ENCODE data around the gene SLC22A15. TPM values are rescaled to one million over a fixed set of nuclear protein-coding genes. Genes with fewer than 3 reads are reported as not detected.
"Not testable (repeated sequence)": the region's sequence is repeated elsewhere in the genome, so short reads cannot be mapped to it uniquely, and the experiment has no call there.

The SLC22A15 gene
- total RNA-seq, 1 donor from 2014 or later, result 5.3 TPM

- Mint-ChIP-seq H3K27me3 (peaks cover 3% of the 10 kb centered on the region), H3K27ac (no peak overlapping the region), H3K4me1 (ENCODE audit: low read depth) (peaks cover 4% of the 10 kb centered on the region), H3K36me3 (ENCODE audit: insufficient read depth) (no peaks in the 10 kb centered on the region), H3K9me3 (ENCODE audit: low read depth) (no peaks in the 10 kb centered on the region), H3K4me3 (ENCODE audit: low read depth) (no peak overlapping the region)
- no peak for TF ChIP-seq CTCF (IDR thresholded peaks at IDR 0.05; ENCODE audit: unreplicated experiment)
- DNase-seq (ENCODE audit: low spot score, unreplicated experiment), result no peak
These were observed 21.6 kb upstream of the SLC22A15 start for GRCh38 chr1:115954684-115955083.

GRCh38 chr1:115955228-115955627, 21.1 kb upstream of the SLC22A15 start:
- DNase-seq (ENCODE audit: low spot score, unreplicated experiment), result no peak
- Mint-ChIP-seq H3K4me3 (ENCODE audit: low read depth) (no peak overlapping the region), H3K9me3 (ENCODE audit: low read depth) (no peaks in the 10 kb centered on the region), H3K36me3 (ENCODE audit: insufficient read depth) (no peaks in the 10 kb centered on the region), H3K27me3 (peaks cover 3% of the 10 kb centered on the region), H3K4me1 (ENCODE audit: low read depth) (peaks cover 4% of the 10 kb centered on the region), H3K27ac (no peak overlapping the region)
- no peak for TF ChIP-seq CTCF (IDR thresholded peaks at IDR 0.05; ENCODE audit: unreplicated experiment)

DNA sequence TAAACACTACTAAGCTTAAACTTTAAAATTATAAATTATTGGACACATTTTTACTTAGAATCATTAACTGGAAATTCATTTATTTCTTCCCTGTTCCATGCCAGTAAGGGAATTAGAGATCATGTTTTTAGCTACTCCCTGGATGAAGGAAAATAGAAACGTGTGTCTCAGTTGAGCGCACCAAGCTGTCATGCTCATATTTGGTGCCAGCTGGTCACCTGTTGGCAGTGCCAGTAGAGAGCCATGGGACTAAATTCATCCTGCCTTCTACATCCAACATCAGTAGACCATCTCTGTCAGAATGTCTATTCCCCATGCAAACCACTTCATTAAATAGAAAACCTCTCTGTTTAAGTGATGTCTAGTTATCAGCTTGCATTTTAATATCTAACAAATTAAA, 17.4 kb upstream of the SLC22A15 start:
- peaks cover 3% of the 10 kb centered on the region for H3K27me3 Mint-ChIP-seq
- no peaks in the 10 kb centered on the region for H3K4me1 Mint-ChIP-seq (ENCODE audit: low read depth)
- H3K27ac Mint-ChIP-seq, result no peak overlapping the region
- no peaks in the 10 kb centered on the region for H3K36me3 Mint-ChIP-seq (ENCODE audit: insufficient read depth)
- TF ChIP-seq CTCF (IDR thresholded peaks at IDR 0.05; ENCODE audit: unreplicated experiment), result no peak
- no peak for DNase-seq (ENCODE audit: low spot score, unreplicated experiment)
- H3K4me3 Mint-ChIP-seq (ENCODE audit: low read depth), result no peak overlapping the region
- peaks cover 9% of the 10 kb centered on the region for H3K9me3 Mint-ChIP-seq (ENCODE audit: low read depth)

- no peak overlapping the region for H3K27ac Mint-ChIP-seq
- H3K27me3 Mint-ChIP-seq, result no peaks in the 10 kb centered on the region
- peak; percentile 17 for DNase-seq (ENCODE audit: low spot score, unreplicated experiment)
- TF ChIP-seq CTCF (IDR thresholded peaks at IDR 0.05; ENCODE audit: unreplicated experiment), result no peak
- peaks cover 14% of the 10 kb centered on the region for H3K9me3 Mint-ChIP-seq (ENCODE audit: low read depth)
- H3K36me3 Mint-ChIP-seq (ENCODE audit: insufficient read depth), result no peaks in the 10 kb centered on the region
- peaks cover 11% of the 10 kb centered on the region for H3K4me1 Mint-ChIP-seq (ENCODE audit: low read depth)
- no peak overlapping the region for H3K4me3 Mint-ChIP-seq (ENCODE audit: low read depth)
These were observed 6.8 kb upstream of the SLC22A15 start for GRCh38 chr1:115969509-115969908.

DNA sequence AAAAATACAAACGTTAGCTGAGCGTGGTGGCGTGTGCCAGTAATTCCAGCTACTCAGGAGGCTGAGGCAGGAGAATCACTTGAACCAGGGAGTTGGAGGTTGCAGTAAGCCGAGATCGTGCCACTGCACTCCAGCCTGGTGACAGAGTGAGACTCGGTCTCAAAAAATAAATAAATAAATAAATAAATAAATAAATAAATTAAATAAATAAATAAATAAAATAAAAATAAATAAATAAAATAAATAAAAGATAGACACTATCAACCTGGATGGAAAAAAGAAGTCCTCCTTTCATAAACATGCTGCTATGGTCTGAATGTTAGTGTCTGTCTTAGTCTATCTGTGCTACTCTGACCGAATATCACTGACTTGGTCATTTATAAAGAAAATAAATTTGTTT, 4.5 kb upstream of the SLC22A15 start:
- H3K27me3 Mint-ChIP-seq; H3K27ac Mint-ChIP-seq; H3K9me3 Mint-ChIP-seq (ENCODE audit: low read depth); H3K4me3 Mint-ChIP-seq (ENCODE audit: low read depth); DNase-seq (ENCODE audit: low spot score, unreplicated experiment); H3K36me3 Mint-ChIP-seq (ENCODE audit: insufficient read depth): not testable (repeated sequence)
- peaks cover 11% of the 10 kb centered on the region for H3K4me1 Mint-ChIP-seq (ENCODE audit: low read depth)

DNA sequence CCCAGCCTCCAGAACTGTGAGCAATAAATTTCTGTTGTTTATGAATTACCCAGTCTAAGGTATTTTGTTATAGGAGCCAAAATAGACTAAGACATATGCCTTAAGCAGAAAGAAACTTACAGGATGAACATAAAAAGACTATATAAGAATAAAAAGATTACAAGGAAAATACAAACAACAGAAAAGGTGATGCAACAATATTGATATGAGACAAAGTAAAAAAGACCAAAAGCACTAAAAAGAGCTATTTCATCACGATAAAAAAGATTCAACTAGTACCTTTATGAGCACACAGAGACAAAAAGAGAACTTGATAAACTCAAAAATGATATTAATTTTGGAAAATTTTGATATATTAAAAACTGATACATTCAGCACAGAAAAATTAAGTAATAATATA, 3.2 kb upstream of the SLC22A15 start:
- peaks cover 18% of the 10 kb centered on the region for H3K4me1 Mint-ChIP-seq (ENCODE audit: low read depth)

More for the DNA sequence above, 3.2 kb upstream of the SLC22A15 start:
- H3K27ac Mint-ChIP-seq, result no peak overlapping the region
- H3K9me3 Mint-ChIP-seq (ENCODE audit: low read depth), result no peaks in the 10 kb centered on the region
- peaks cover 3% of the 10 kb centered on the region for H3K27me3 Mint-ChIP-seq
- no peak for TF ChIP-seq CTCF (IDR thresholded peaks at IDR 0.05; ENCODE audit: unreplicated experiment)
- no peaks in the 10 kb centered on the region for H3K36me3 Mint-ChIP-seq (ENCODE audit: insufficient read depth)
- no peak overlapping the region for H3K4me3 Mint-ChIP-seq (ENCODE audit: low read depth)
- no peak for DNase-seq (ENCODE audit: low spot score, unreplicated experiment)

Data from progenitor cell of endocrine pancreas (in vitro differentiated cells).